ENCODE measurements around the gene RIC3.

GRCh38 chr11:8138526-8138925 is 30.3 kb downstream of the RIC3 start:
- no peak for TF ChIP-seq POLR2A (IDR thresholded peaks at IDR 0.05)
- TF ChIP-seq CTCF (IDR thresholded peaks at IDR 0.05) = no peak

Measured in prostate gland (tissue), 2 donors.